ENCODE results near the gene SDHB.

SDHB gene

GRCh38 chr1:17046334-17046657 lies 7.5 kb downstream of the SDHB start:
- DNase-seq (ENCODE audit: low read depth in 1 of 2, low spot score in 1 of 2): no peak

DNA sequence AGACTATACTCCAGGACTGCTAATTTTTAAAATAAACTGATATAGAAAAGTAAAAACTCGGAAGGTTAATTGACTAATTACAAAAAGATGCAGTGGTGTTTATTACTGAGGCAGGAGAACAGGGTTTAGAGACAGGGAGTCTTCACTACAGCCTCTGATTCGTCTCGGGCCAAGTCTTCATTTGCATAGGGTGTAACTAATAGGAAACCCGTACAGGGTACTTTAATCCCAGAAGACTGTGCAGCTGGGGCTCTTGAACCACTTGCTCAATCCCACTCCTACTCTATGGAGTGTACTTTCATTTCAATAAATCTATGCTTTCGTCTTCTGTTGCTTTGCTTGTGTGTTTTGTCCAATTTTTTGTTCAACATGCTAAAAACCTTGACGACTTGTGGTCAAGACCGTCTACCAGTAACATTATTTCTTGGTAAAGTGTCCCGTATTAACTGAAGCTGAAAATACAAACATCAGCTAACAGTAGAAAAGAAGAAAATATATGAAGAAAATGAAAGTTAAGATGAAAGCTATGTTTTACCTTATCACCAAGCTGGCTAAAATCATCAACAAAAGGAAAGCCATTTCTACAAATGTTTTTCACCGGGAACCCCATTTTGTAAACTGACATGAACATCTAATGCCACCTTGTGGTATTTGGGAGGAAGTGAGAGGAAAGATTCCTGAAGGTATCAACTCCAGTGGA lies 8.0 kb downstream of the SDHB start:
- DNase-seq (ENCODE audit: low read depth in 1 of 2, low spot score in 1 of 2): no peak

DNA sequence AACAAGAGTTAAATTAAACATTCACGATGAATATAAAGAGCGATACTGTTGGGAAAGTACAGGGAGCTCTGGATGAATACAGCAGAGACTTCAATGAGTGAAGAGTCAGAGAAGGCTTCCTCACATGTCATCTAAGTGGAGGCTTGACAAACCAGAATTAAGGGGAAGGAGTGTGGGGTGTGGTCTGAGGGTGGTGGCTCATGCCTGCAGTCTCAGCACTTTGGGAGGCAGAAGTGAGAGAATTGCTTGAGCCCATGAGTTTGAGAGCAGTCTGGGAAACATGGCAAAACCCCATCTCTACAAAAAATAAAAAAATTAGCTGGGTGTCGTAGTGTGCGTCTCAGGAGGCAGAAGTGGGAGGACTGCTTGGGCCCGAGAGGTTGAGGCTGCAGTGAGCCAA lies 8.7 kb downstream of the SDHB start:
- no peak for DNase-seq (ENCODE audit: low read depth in 1 of 2, low spot score in 1 of 2)

- DNase-seq (ENCODE audit: low read depth in 1 of 2, low spot score in 1 of 2): no peak
These were observed 10.2 kb downstream of the SDHB start for GRCh38 chr1:17043676-17044075.

GRCh38 chr1:17040135-17040534 lies 13.7 kb downstream of the SDHB start:
- DNase-seq (ENCODE audit: low read depth in 1 of 2, low spot score in 1 of 2): no peak

- DNase-seq (ENCODE audit: low read depth in 1 of 2, low spot score in 1 of 2): no peak
These were observed 14.3 kb downstream of the SDHB start for GRCh38 chr1:17039522-17039921.

- DNase-seq (ENCODE audit: low read depth in 1 of 2, low spot score in 1 of 2): no peak
These were observed 20.4 kb downstream of the SDHB start for GRCh38 chr1:17033481-17033880.

- no peak for DNase-seq (ENCODE audit: low read depth in 1 of 2, low spot score in 1 of 2)
These were observed 21.1 kb downstream of the SDHB start for GRCh38 chr1:17032741-17033140.

DNA sequence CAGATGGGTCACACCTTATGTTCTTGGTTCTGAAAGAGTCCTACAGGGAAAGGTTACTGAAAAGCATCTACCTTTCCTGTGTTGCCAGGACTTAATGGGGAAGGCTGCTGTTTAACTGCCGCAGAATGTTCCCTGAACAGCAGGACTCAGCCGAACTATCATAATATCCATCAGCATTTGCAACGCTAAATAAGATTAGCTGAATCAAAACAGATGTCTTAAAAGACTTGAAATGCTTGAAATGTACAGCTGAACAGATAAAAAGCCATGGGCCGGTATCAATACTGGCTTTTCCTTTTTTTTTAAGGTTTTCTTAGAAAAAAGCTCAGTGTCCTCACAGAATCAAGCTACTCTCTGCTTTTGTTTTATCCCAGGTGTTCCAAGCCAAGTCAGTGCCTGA lies 22.4 kb downstream of the SDHB start:
- DNase-seq (ENCODE audit: low read depth in 1 of 2, low spot score in 1 of 2): no peak

GRCh38 chr1:17030206-17030605 lies 23.6 kb downstream of the SDHB start:
- DNase-seq (ENCODE audit: low read depth in 1 of 2, low spot score in 1 of 2): no peak

DNA sequence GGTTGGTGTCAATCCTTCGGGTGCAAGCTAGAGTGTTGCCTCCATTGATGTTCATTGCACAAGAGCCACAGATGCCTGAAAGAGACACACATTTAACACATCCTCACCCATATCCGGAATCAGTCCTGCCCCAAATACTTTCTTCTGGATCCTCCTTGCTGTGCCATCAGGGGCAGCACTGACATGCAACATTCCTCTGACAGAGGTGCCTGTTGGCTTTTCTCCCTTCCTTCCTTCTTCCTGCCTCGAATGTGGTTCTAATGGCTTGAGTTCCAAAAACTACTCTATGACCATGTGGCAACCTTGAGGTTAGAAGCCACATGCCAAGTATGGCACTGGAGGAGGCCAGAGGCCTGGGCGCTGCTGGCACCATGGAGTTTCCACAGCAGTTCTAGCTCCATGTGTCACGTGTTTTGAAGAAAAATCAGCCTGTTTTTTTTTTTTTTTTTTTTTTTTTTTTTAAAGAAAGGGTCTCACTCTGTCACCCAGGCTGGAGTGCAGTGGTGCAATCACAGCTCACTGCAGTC lies 25.1 kb downstream of the SDHB start:
- DNase-seq (ENCODE audit: low read depth in 1 of 2, low spot score in 1 of 2): no peak

DNA sequence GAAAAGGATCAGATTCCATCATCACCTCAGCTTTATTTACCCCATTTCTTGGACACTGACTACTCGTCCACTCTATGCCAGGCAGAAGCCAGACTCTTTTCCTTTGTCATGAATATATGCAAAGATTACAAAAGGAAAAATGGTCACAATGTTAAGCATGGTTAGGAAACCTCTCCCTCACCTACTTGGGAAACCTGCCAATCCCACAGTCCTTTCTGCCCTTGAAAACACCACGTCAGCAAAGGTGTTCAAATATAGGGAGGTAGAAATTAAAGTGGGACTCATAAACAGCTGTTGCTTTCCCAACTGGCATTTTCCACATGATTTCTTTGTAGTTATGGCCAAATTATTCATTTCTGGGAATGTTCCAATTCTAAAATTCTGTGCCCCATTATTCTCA lies 25.9 kb downstream of the SDHB start:
- DNase-seq (ENCODE audit: low read depth in 1 of 2, low spot score in 1 of 2): no peak

- no peak for DNase-seq (ENCODE audit: low read depth in 1 of 2, low spot score in 1 of 2)
These were observed 26.4 kb downstream of the SDHB start for GRCh38 chr1:17027403-17027802.

GRCh38 chr1:17024721-17025120 lies 29.1 kb downstream of the SDHB start:
- DNase-seq (ENCODE audit: low read depth in 1 of 2, low spot score in 1 of 2): no peak

DNA sequence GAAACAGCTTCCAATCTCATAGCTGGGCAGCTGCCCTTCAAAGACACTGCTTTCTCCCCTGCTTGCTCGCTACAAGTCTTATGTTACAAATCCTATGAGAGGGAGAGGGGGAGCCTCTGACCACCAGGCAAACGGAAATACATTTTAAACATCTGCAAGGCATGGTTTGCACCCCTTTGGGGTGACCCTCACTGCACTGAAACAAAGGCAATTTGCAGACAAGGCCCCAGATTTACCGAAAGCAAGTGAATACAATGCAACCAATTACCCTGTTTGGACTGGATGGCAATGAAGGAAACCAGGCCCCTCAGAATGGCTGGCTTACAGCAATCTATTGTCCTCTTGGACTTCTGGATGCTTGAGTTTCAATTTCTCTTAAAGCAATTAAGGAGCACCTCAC lies 30.3 kb downstream of the SDHB start:
- DNase-seq (ENCODE audit: low read depth in 1 of 2, low spot score in 1 of 2): no peak

DNA sequence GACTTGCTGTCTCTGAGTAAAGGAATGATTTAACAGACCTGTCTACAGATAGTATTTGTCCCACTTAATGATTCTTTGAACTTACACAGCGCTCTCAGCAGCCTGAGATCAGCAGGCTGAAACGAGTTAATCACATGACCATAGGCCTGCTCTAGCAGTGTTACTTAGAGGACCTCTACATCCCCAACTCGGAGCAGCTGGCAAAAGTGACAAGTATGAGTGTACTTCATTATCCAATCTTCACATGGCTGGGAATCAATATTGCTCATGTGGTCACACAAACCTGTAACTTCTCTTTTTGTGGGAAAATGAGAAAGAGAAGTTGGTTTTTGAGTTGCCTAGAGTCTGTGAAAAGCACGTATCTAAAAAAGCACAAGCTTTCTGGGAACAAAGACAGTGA lies 30.7 kb downstream of the SDHB start:
- no peak for DNase-seq (ENCODE audit: low read depth in 1 of 2, low spot score in 1 of 2)

- DNase-seq (ENCODE audit: low read depth in 1 of 2, low spot score in 1 of 2): no peak
These were observed 31.9 kb downstream of the SDHB start for GRCh38 chr1:17021896-17022295.

- no peak for DNase-seq (ENCODE audit: low read depth in 1 of 2, low spot score in 1 of 2)
These were observed 33.3 kb downstream of the SDHB start for GRCh38 chr1:17020502-17020901.

DNA sequence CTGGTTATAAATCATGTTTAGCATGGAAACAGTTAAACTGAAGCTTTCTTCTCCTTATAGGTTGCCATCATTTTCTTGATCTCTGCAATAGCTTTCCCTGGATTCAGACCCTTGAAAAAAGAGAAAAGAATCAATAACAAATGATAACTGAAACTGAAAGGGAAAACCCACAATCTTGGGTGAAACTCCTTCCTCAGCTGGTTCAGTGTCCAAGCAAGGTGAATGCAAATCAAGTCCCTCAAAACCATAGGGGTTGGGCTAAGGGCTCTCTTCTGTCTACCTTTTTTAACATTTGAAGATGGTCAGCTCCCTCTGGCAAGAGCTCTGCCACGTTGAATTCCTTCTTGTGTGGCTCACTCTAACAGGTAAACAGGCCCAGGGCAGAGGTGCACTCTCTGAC lies 35.0 kb downstream of the SDHB start:
- no peak for DNase-seq (ENCODE audit: low read depth in 1 of 2, low spot score in 1 of 2)

DNA sequence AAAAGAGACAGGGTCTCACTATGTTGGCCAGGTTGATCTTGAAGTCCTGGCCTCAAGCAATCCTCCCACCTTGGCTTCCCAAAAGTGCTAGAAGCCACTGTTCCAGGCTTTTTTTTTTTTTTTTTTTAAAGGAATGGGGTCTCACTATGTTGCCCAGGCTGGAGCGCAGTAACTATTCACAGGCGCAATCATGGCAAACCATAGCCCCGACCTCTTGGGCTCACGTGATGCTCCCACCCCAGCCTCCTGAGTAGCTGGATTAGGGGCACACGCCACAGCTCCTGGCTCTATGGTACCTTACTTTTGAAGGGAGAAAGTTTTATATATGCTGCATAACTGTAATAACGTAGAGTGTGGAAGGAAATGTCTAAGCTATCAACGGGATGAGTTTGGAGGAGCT lies 36.4 kb downstream of the SDHB start:
- no peak for DNase-seq (ENCODE audit: low read depth in 1 of 2, low spot score in 1 of 2)

DNA sequence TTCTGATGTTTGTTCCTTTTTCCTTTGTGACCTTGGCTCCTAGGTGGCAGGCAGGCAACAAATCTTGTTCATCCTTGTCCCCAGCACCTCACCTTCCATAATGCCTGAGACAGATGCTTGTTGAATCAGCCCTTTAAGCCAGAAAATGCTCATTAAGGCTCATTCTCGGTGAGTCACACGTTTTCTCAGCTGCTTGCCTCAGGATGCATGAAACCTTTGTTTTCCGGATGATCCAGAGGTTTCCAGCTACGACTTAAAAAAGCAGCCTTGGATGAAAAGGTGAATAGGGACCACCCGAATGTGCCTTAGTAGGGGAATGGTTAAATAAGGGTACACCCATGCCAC lies 37.5 kb downstream of the SDHB start:
- no peak for DNase-seq (ENCODE audit: low read depth in 1 of 2, low spot score in 1 of 2)

DNA sequence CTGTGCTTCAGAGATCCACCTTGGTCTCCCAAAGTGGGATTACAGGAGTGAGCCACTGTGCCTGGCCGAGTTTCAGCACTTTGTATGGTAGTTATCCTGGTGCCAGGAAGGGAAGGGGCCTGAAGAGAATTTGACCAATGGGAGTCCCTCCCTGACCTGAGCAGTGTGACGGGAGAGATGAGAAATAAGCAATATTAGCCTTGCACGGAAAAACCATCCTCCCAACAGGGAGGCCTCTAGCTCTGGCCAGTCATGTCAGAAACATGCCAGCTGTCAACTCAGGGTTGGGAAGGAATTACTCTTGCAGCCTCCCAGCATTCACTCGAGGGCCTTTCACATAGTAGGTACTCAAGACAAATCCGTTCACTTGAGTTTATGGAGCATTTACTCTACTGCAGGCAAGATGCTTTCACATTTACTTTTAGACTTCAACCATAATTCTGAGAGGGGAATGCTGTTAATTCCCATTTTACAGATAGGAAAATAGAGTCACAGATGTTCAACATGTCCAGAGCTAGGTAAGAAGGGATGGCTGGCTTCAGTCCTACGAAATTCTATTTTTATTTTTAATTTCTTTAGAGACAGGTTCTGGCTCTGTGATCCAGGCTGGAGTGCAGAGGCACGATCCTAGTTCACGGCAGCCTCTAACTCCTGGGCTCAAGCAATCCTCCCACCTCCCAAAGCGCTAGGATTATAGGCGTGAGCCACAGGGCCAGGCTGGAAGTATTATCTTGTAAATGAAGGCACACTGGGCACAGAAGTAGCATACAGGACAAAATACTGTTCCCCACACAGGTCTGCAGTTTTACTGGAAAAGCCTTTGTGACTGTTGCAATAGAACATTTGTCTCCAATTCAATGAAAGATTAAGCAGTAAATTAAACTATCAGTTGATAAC lies 38.9 kb downstream of the SDHB start:
- no peak for DNase-seq (ENCODE audit: low read depth in 1 of 2, low spot score in 1 of 2)

Measured in activated T-helper 1 cell treated with anti-CD3 and anti-CD28 coated beads, Interleukin-2, amount 50 U/mL, for 16 hours (primary cell).